GM23338 (cell line): Measurements from ENCODE around the gene ERN1. TPM values are rescaled to one million over a fixed set of nuclear protein-coding genes. Genes with fewer than 3 reads are reported as not detected.

ENCODE experiments used
- ATAC-seq: fragments of 200-7000 bp; cut with Tn5 transposase; 3 replicates; pipeline ENCODE4 v1.9.1; 2020
- DNase-seq: peaks from one replicate; pipeline ENCODE4 v3.0.0-alpha.2; 2015; ENCODE audit warnings: low spot score
- H2AFZ ChIP-seq: fragments of 200-600 bp; sonication (generic); 2 replicates; pipeline ENCODE4 v1.8.0; 2016; ENCODE audit warnings: antibody characterized with exemption, mild to moderate bottlenecking, moderate library complexity
- H3F3A ChIP-seq: fragments of 200-600 bp; sonication (generic); replicated peaks from 2 replicates; pipeline ENCODE4 v1.8.0; 2017; ENCODE audit warnings: antibody characterized with exemption, mixed run types, low read depth
- H3K27ac ChIP-seq: fragments of 200-600 bp; sonication (generic); 2 replicates; pipeline ENCODE4 v1.6.1; 2016; ENCODE audit warnings: low read depth
- H3K27me3 ChIP-seq: fragments of 200-600 bp; sonication (generic); 2 replicates; pipeline ENCODE4 v1.8.0; 2016; ENCODE audit warnings: mild to moderate bottlenecking, mixed run types, moderate library complexity; ENCODE audit not compliant: insufficient read depth
- H3K36me3 ChIP-seq: fragments of 200-600 bp; sonication (generic); 2 replicates; pipeline ENCODE4 v1.8.0; 2016; ENCODE audit warnings: mild to moderate bottlenecking; ENCODE audit not compliant: insufficient read depth
- H3K4me1 ChIP-seq: fragments of 200-600 bp; sonication (generic); 2 replicates; pipeline ENCODE4 v1.8.0; 2016; ENCODE audit warnings: mild to moderate bottlenecking, moderate library complexity; ENCODE audit not compliant: insufficient read depth
- H3K4me2 ChIP-seq: fragments of 200-600 bp; sonication (generic); 2 replicates; pipeline ENCODE4 v1.7.1; 2017; ENCODE audit warnings: mixed run types
- H3K4me3 ChIP-seq: fragments of 200-600 bp; sonication (generic); 2 replicates; pipeline ENCODE4 v1.6.1; 2016; ENCODE audit warnings: mixed run types
- H3K79me2 ChIP-seq: fragments of 200-600 bp; sonication (generic); replicated peaks from 2 replicates; pipeline ENCODE4 v1.8.0; 2017; ENCODE audit warnings: mild to moderate bottlenecking; ENCODE audit not compliant: insufficient read depth
- H3K9me2 ChIP-seq: fragments of 200-600 bp; sonication (generic); 2 replicates; pipeline ENCODE4 v1.8.0; 2017; ENCODE audit not compliant: insufficient read depth
- H4K20me1 ChIP-seq: fragments of 200-600 bp; sonication (generic); replicated peaks from 2 replicates; pipeline ENCODE4 v1.8.0; 2017; ENCODE audit warnings: mild to moderate bottlenecking; ENCODE audit not compliant: insufficient read depth
- H3K27ac Mint-ChIP-seq: 2 replicates; pipeline ENCODE4 v1.8.0; 2020; ENCODE audit warnings: inconsistent platforms, mild to moderate bottlenecking, moderate library complexity, mixed read lengths
- H3K27me3 Mint-ChIP-seq: 3 replicates; pipeline ENCODE4 v1.8.0; 2022; ENCODE audit warnings: low read depth, mild to moderate bottlenecking, moderate library complexity, mixed read lengths, inconsistent platforms; ENCODE audit not compliant: insufficient read depth, poor library complexity
- H3K36me3 Mint-ChIP-seq: 3 replicates; pipeline ENCODE4 v1.8.0; 2021; ENCODE audit warnings: low read depth, mild to moderate bottlenecking, inconsistent platforms, moderate library complexity, mixed read lengths
- H3K4me1 Mint-ChIP-seq: 3 replicates; pipeline ENCODE4 v1.8.0; 2020; ENCODE audit warnings: mild to moderate bottlenecking, inconsistent platforms, mixed read lengths
- H3K4me3 Mint-ChIP-seq: 3 replicates; pipeline ENCODE4 v1.8.0; 2021; ENCODE audit warnings: moderate library complexity, mild to moderate bottlenecking, inconsistent platforms, mixed read lengths
- H3K9me3 Mint-ChIP-seq: 3 replicates; pipeline ENCODE4 v1.8.0; 2020; ENCODE audit warnings: moderate library complexity, mild to moderate bottlenecking, inconsistent platforms, mixed read lengths
- CTCF ChIP-seq, 2 experiments: fragments of 200-600 bp in 1 of 2; sonication (generic) in 1 of 2; conservative IDR thresholded peaks; 2 replicates each; pipeline versions ENCODE4 v1.5.1 to v1.6.1; 2016 to 2017; ENCODE audit warnings: antibody characterized with exemption in 2 of 2, low read depth in 2 of 2, mild to moderate bottlenecking in 2 of 2, moderate library complexity in 1 of 2
- ETS1 ChIP-seq: IDR thresholded peaks from 2 replicates; pipeline ENCODE4 v1.6.1; 2016; ENCODE audit warnings: antibody characterized with exemption
- EZH2 ChIP-seq: fragments of 200-600 bp; sonication (generic); IDR thresholded peaks from one replicate; pipeline ENCODE4 v1.8.0; 2017; ENCODE audit warnings: antibody characterized with exemption, mild to moderate bottlenecking, low read depth; ENCODE audit not compliant: unreplicated experiment
- POLR2AphosphoS5 ChIP-seq: IDR thresholded peaks from 2 replicates; pipeline ENCODE4 v1.6.1; 2016; ENCODE audit warnings: antibody characterized with exemption, low read depth
- ZNF114 ChIP-seq: fragments of 250-450 bp; sonication (Bioruptor Pico); IDR thresholded peaks from 2 replicates; pipeline ENCODE4 v1.5.0; 2020; ENCODE audit warnings: mild to moderate bottlenecking, moderate library complexity
- ZNF462 ChIP-seq: fragments of 250-450 bp; sonication (Bioruptor Pico); IDR thresholded peaks from 2 replicates; pipeline ENCODE4 v1.5.0; 2020; ENCODE audit warnings: mild to moderate bottlenecking, moderate library complexity
- polyA plus RNA-seq: library from polyadenylated mRNA; unstranded; fragments of >200 nt; fragmentation: Nextera tagmentation; extraction: Ambion mirVana; gene quantifications from 2 replicates; pipeline ENCODE4 v1.2.1, GENCODE V29; 2016
- total RNA-seq: library from RNA; depleted of rRNA; stranded (reverse); fragments of >200 nt; shearing (Covaris generic); gene quantifications from 2 replicates; pipeline ENCODE4 v1.2.3, GENCODE V29; 2014
- TF ChIP-seq, protein P1 (sequence below): IDR thresholded peaks from one replicate; pipeline ENCODE4 v1.6.1; 2018; ENCODE audit warnings: antibody characterized with exemption; ENCODE audit not compliant: unreplicated experiment

Gene ERN1
- total and polyA plus RNA-seq, 2 experiments from 2014 or later: 5.9 to 7.5 TPM

- TF ChIP-seq ZNF462: no peak
Measured at GRCh38 chr17:64155129-64155528, 25.2 kb upstream of the ERN1 start (continued).

- no peak overlapping the region for H3K4me3 ChIP-seq
- H3K4me2 ChIP-seq: no peak overlapping the region
- Mint-ChIP-seq H3K27ac (peak overlapping the region; percentile 4; the same call in 1 of the 2 replicates), H3K36me3 (peaks cover 14% of the 10 kb centered on the region), H3K4me3 (no peak overlapping the region), H3K27me3 (peaks cover under 1% of the 10 kb centered on the region), H3K4me1 (peaks cover 32% of the 10 kb centered on the region), H3K9me3 (no peaks in the 10 kb centered on the region)
- no peaks in the 10 kb centered on the region for H3K27me3 ChIP-seq
- no peaks in the 10 kb centered on the region for H3K79me2 ChIP-seq
- H4K20me1 ChIP-seq: no peaks in the 10 kb centered on the region
- H3K36me3 ChIP-seq: no peaks in the 10 kb centered on the region
- ATAC-seq: peak; percentile 60
- TF ChIP-seq EZH2 (no peak), CTCF (conservative IDR thresholded peaks at IDR 0.05; ENCODE audit: low read depth in 2 of 2) (peak in 1 of 2 experiments; percentile 43; a peak in 2 of 4 replicates), ZNF114 (CRISPR knock-in tag) (no peak), POLR2AphosphoS5 (no peak), ETS1 (no peak)
- TF ChIP-seq, protein P1, sequence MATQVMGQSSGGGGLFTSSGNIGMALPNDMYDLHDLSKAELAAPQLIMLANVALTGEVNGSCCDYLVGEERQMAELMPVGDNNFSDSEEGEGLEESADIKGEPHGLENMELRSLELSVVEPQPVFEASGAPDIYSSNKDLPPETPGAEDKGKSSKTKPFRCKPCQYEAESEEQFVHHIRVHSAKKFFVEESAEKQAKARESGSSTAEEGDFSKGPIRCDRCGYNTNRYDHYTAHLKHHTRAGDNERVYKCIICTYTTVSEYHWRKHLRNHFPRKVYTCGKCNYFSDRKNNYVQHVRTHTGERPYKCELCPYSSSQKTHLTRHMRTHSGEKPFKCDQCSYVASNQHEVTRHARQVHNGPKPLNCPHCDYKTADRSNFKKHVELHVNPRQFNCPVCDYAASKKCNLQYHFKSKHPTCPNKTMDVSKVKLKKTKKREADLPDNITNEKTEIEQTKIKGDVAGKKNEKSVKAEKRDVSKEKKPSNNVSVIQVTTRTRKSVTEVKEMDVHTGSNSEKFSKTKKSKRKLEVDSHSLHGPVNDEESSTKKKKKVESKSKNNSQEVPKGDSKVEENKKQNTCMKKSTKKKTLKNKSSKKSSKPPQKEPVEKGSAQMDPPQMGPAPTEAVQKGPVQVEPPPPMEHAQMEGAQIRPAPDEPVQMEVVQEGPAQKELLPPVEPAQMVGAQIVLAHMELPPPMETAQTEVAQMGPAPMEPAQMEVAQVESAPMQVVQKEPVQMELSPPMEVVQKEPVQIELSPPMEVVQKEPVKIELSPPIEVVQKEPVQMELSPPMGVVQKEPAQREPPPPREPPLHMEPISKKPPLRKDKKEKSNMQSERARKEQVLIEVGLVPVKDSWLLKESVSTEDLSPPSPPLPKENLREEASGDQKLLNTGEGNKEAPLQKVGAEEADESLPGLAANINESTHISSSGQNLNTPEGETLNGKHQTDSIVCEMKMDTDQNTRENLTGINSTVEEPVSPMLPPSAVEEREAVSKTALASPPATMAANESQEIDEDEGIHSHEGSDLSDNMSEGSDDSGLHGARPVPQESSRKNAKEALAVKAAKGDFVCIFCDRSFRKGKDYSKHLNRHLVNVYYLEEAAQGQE: no peak
- DNase-seq: peak; percentile 11
- no peaks in the 10 kb centered on the region for H3F3A ChIP-seq
- no peak overlapping the region for H2AFZ ChIP-seq
- H3K4me1 ChIP-seq: peaks cover 6% of the 10 kb centered on the region; the same call in 1 of the 2 replicates
- H3K9me2 ChIP-seq: no peaks in the 10 kb centered on the region
- no peak overlapping the region for H3K27ac ChIP-seq
Measured at GRCh38 chr17:64154717-64155116, 24.8 kb upstream of the ERN1 start.
